CD14-positive monocyte (primary cell): ENCODE measurements around the gene GAD1. TPM values are rescaled to one million over a fixed set of nuclear protein-coding genes. Genes with fewer than 3 reads are reported as not detected.

Experiments
- DNase-seq, 3 donors: peaks; one replicate each; pipeline ENCODE4 v3.0.0-alpha.2; 2011 to 2022
- H2AFZ ChIP-seq: 2 replicates; pipeline ENCODE4 v1.6.0; 2012; ENCODE audit warnings: mild to moderate bottlenecking, low read depth, low read length, inconsistent platforms; ENCODE audit not compliant: insufficient read depth, poor library complexity, severe bottlenecking
- H3K27ac ChIP-seq, 2 donors: 1 replicate in 1 of 2; 2 replicates in 1 of 2; pipeline ENCODE4 v1.5.1; 2012 to 2013; ENCODE audit warnings: low read length in 2 of 2, control low read depth in 1 of 2, inconsistent platforms in 1 of 2, low read depth in 1 of 2, mild to moderate bottlenecking in 1 of 2
- H3K27me3 ChIP-seq, 2 donors: one replicate each; pipeline versions ENCODE4 v1.6.0 to v1.6.1; 2011 to 2013; ENCODE audit warnings: low read length in 2 of 2; ENCODE audit not compliant: control insufficient read depth in 2 of 2, insufficient read depth in 2 of 2
- H3K36me3 ChIP-seq, 2 donors: replicated peaks in 1 of 2; 1 replicate in 1 of 2; 2 replicates in 1 of 2; pipeline versions ENCODE4 v1.5.1 to v1.6.1; 2012 to 2013; ENCODE audit warnings: low read length in 2 of 2, control low read depth in 1 of 2, inconsistent platforms in 1 of 2, mild to moderate bottlenecking in 1 of 2; ENCODE audit not compliant: insufficient read depth in 2 of 2, control insufficient read depth in 1 of 2
- H3K4me1 ChIP-seq, 2 donors: 1 replicate in 1 of 2; 2 replicates in 1 of 2; pipeline versions ENCODE4 v1.5.1 to v1.6.1; 2012 to 2013; ENCODE audit warnings: low read length in 2 of 2, control low read depth in 1 of 2, inconsistent platforms in 1 of 2, mild to moderate bottlenecking in 1 of 2, moderate library complexity in 1 of 2; ENCODE audit not compliant: insufficient read depth in 2 of 2, control insufficient read depth in 1 of 2
- H3K4me2 ChIP-seq: replicated peaks from 2 replicates; pipeline ENCODE3; 2012; ENCODE audit warnings: low read length, moderate library complexity, mild to moderate bottlenecking; ENCODE audit not compliant: poor library complexity, severe bottlenecking; ENCODE audit errors: extremely low read depth
- H3K4me3 ChIP-seq, 3 experiments: fragments of 200-600 bp in 1 of 3; sonication (generic) in 1 of 3; replicated peaks in 1 of 3; 1 replicate in 2 of 3; 2 replicates in 1 of 3; pipeline ENCODE4 v1.5.1; 2011 to 2013; ENCODE audit warnings: low read length in 3 of 3, mild to moderate bottlenecking in 3 of 3, control low read depth in 2 of 3, low read depth in 2 of 3, inconsistent platforms in 1 of 3, moderate library complexity in 1 of 3
- H3K79me2 ChIP-seq: 2 replicates; pipeline ENCODE4 v1.6.0; 2012; ENCODE audit warnings: mild to moderate bottlenecking, control low read depth, inconsistent platforms, low read length, moderate library complexity; ENCODE audit not compliant: insufficient read depth
- H3K9ac ChIP-seq: 2 replicates; pipeline ENCODE4 v1.6.0; 2017; ENCODE audit warnings: low read length, mild to moderate bottlenecking; ENCODE audit not compliant: insufficient read depth, poor library complexity, severe bottlenecking
- H3K9me3 ChIP-seq, 2 donors: replicated peaks in 1 of 2; 1 replicate in 1 of 2; 2 replicates in 1 of 2; pipeline versions ENCODE4 v1.5.1 to v1.6.1; 2012 to 2013; ENCODE audit warnings: low read length in 2 of 2, control low read depth in 1 of 2; ENCODE audit not compliant: control insufficient read depth in 1 of 2, insufficient read depth in 1 of 2
- H4K20me1 ChIP-seq: 2 replicates; pipeline ENCODE4 v1.6.0; 2012; ENCODE audit warnings: mild to moderate bottlenecking, low read length, control low read depth, moderate library complexity; ENCODE audit not compliant: insufficient read depth
- H3K27ac Mint-ChIP-seq, 7 donors: one replicate each; pipeline ENCODE4 v1.8.0; 2020; ENCODE audit warnings: mild to moderate bottlenecking in 7 of 7, mixed read lengths in 7 of 7, moderate library complexity in 6 of 7, inconsistent platforms in 2 of 7
- H3K27me3 Mint-ChIP-seq, 3 donors: one replicate each; pipeline ENCODE4 v1.8.0; 2021 to 2022; ENCODE audit warnings: low read depth in 3 of 3, mild to moderate bottlenecking in 3 of 3, mixed read lengths in 3 of 3, moderate library complexity in 3 of 3, inconsistent platforms in 1 of 3
- H3K36me3 Mint-ChIP-seq, 2 donors: one replicate each; pipeline ENCODE4 v1.8.0; 2020; ENCODE audit warnings: mixed read lengths in 2 of 2, inconsistent platforms in 1 of 2, mild to moderate bottlenecking in 1 of 2
- H3K4me1 Mint-ChIP-seq: one replicate; pipeline ENCODE4 v1.8.0; 2020; ENCODE audit warnings: mild to moderate bottlenecking, mixed read lengths
- H3K4me3 Mint-ChIP-seq, 2 donors: one replicate each; pipeline ENCODE4 v1.8.0; 2020; ENCODE audit warnings: mild to moderate bottlenecking in 2 of 2, mixed read lengths in 2 of 2, moderate library complexity in 1 of 2
- H3K9me3 Mint-ChIP-seq, 7 donors: one replicate each; pipeline ENCODE4 v1.8.0; 2020 to 2022; ENCODE audit warnings: mixed read lengths in 7 of 7, mild to moderate bottlenecking in 6 of 7, moderate library complexity in 6 of 7, inconsistent platforms in 2 of 7
- CTCF ChIP-seq: fragments of 200-600 bp; IDR thresholded peaks from one replicate; pipeline ENCODE4 v1.8.0; 2022; ENCODE audit warnings: antibody characterized with exemption, mild to moderate bottlenecking
- WGBS: methylation state at CpG from one replicate; pipeline ENCODE4 v1.1.5; 2013; ENCODE audit warnings: missing lambda C conversion rate; ENCODE audit not compliant: insufficient coverage; 5-methylcytosine and 5-hydroxymethylcytosine counted together
- intact Hi-C, 2 donors: fragments of 100-400 bp; cut with micrococcal nuclease; formaldehyde crosslinking; loops; one replicate each; pipeline versions ENCODE4 v1.15.0 to v1.15.1; 2023
- polyA plus RNA-seq, 3 donors: library from polyadenylated mRNA; depleted of rRNA in 1 of 3; unstranded in 2 of 3; stranded (reverse) in 1 of 3; fragments of 300-500 nt in 2 of 3; fragments of >200 nt in 1 of 3; fragmentation: Illumina TruSeq in 2 of 3; gene quantifications; 1 replicate in 2 of 3; 2 replicates in 1 of 3; pipeline ENCODE4 v1.2.3, GENCODE V29; 2012 to 2021

The GAD1 gene
- polyA plus RNA-seq, 3 donors, result 0.08 TPM; not detected in 2

GRCh38 chr2:170895023-170895757 lies 78.5 kb downstream of the GAD1 start:
- Histone ChIP-seq H3K27me3 (no peaks in the 10 kb centered on the region), H3K9me3 (no peaks in the 10 kb centered on the region), H3K9ac (no peak overlapping the region), H3K4me1 (no peaks in the 10 kb centered on the region), H3K4me2 (no peak overlapping the region), H4K20me1 (no peaks in the 10 kb centered on the region), H3K27ac (no peak overlapping the region), H3K4me3 (no peak overlapping the region), H3K36me3 (no peaks in the 10 kb centered on the region), H2AFZ (no peak overlapping the region), H3K79me2 (no peaks in the 10 kb centered on the region)
- Mint-ChIP-seq H3K4me1 (no peaks in the 10 kb centered on the region), H3K27me3 (peaks cover 2 to 5% (median 2%) of the 10 kb centered on the region in 3 donors), H3K36me3 (no peaks in the 10 kb centered on the region), H3K4me3 (no peak overlapping the region), H3K9me3 (peaks cover 0 to 2% (median 0%) of the 10 kb centered on the region in 7 donors), H3K27ac (no peak overlapping the region)
- WGBS, result 100% methylated on average over 1 of the region's 3 CpGs
- intact Hi-C loops, result no loop called here
- TF ChIP-seq CTCF, result no peak
- no peak for DNase-seq

- H3K4me3 Mint-ChIP-seq, result no peak overlapping the region
- no peak overlapping the region for H3K4me3 ChIP-seq
- no peak overlapping the region for H3K27ac Mint-ChIP-seq
- H3K4me1 Mint-ChIP-seq, result no peaks in the 10 kb centered on the region
- no CpG with 5 or more reads among the region's 4 CpGs for WGBS
- H3K36me3 Mint-ChIP-seq, result no peaks in the 10 kb centered on the region
- H4K20me1 ChIP-seq, result no peaks in the 10 kb centered on the region
- TF ChIP-seq CTCF, result no peak
- no peak overlapping the region for H3K9ac ChIP-seq
- DNase-seq, result no peak
- H3K27me3 Mint-ChIP-seq, result peaks cover 2 to 5% (median 2%) of the 10 kb centered on the region in 3 donors
- H3K4me1 ChIP-seq, result no peaks in the 10 kb centered on the region
- no peaks in the 10 kb centered on the region for H3K27me3 ChIP-seq
- H2AFZ ChIP-seq, result no peak overlapping the region
- no peak overlapping the region for H3K4me2 ChIP-seq
- peaks cover 0 to 5% (median 0%) of the 10 kb centered on the region in 7 donors for H3K9me3 Mint-ChIP-seq
- intact Hi-C loops, result no loop called here
- no peaks in the 10 kb centered on the region for H3K79me2 ChIP-seq
- H3K9me3 ChIP-seq, result no peaks in the 10 kb centered on the region
- no peaks in the 10 kb centered on the region for H3K36me3 ChIP-seq
- no peak overlapping the region for H3K27ac ChIP-seq
These were observed 79.9 kb downstream of the GAD1 start for GRCh38 chr2:170896622-170897021.
